ENCODE measurements around the gene IFT81. TPM values are rescaled to one million over a fixed set of nuclear protein-coding genes. Genes with fewer than 3 reads are reported as not detected.

Gene IFT81
- total RNA-seq, 1 experiment from 2014 or later: 9.0 TPM

GRCh38 chr12:110093631-110094311, 30.4 kb upstream of the IFT81 start:
- no peaks in the 10 kb centered on the region for H3K79me2 ChIP-seq (ENCODE audit: insufficient read depth, low read length)
- DNase-seq (ENCODE audit: low read depth, low spot score) (no peak), ATAC-seq (no peak)
- no peaks in the 10 kb centered on the region for H3K9me2 ChIP-seq (ENCODE audit: insufficient read depth)
- TF ChIP-seq POLR2A (IDR thresholded peaks at IDR 0.05; ENCODE audit: borderline replicate concordance, extremely low read depth, insufficient read depth, insufficient read length): no peak
- TF ChIP-seq, protein P1, sequence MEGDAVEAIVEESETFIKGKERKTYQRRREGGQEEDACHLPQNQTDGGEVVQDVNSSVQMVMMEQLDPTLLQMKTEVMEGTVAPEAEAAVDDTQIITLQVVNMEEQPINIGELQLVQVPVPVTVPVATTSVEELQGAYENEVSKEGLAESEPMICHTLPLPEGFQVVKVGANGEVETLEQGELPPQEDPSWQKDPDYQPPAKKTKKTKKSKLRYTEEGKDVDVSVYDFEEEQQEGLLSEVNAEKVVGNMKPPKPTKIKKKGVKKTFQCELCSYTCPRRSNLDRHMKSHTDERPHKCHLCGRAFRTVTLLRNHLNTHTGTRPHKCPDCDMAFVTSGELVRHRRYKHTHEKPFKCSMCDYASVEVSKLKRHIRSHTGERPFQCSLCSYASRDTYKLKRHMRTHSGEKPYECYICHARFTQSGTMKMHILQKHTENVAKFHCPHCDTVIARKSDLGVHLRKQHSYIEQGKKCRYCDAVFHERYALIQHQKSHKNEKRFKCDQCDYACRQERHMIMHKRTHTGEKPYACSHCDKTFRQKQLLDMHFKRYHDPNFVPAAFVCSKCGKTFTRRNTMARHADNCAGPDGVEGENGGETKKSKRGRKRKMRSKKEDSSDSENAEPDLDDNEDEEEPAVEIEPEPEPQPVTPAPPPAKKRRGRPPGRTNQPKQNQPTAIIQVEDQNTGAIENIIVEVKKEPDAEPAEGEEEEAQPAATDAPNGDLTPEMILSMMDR (IDR thresholded peaks at IDR 0.05 in 2 of 3, conservative IDR thresholded peaks at IDR 0.05 in 1 of 3; ENCODE audit: borderline replicate concordance in 1 of 3, insufficient read depth in 1 of 3, low read depth in 2 of 3, low read length in 2 of 3): no peak
- TF ChIP-seq, protein P2, sequence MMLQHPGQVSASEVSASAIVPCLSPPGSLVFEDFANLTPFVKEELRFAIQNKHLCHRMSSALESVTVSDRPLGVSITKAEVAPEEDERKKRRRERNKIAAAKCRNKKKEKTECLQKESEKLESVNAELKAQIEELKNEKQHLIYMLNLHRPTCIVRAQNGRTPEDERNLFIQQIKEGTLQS (IDR thresholded peaks at IDR 0.05): no peak
- no peak for TF ChIP-seq ELF1 (IDR thresholded peaks at IDR 0.05; ENCODE audit: borderline replicate concordance, low read depth)
- no peak for TF ChIP-seq RAD21 (IDR thresholded peaks at IDR 0.05; ENCODE audit: low read depth)
- TF ChIP-seq FOSL1 (IDR thresholded peaks at IDR 0.05; ENCODE audit: low read depth): no peak
- no peak for TF ChIP-seq POLR2AphosphoS5 (IDR thresholded peaks at IDR 0.05; ENCODE audit: low read depth, low read length)
- TF ChIP-seq TCF7L2 (IDR thresholded peaks at IDR 0.05; ENCODE audit: borderline replicate concordance, extremely low read depth, insufficient read depth, insufficient read length): no peak
- TF ChIP-seq EZH2phosphoT487 (IDR thresholded peaks at IDR 0.05; ENCODE audit: borderline replicate concordance): no peak
- TF ChIP-seq EZH2 (IDR thresholded peaks at IDR 0.05): no peak
- TF ChIP-seq, protein P3, sequence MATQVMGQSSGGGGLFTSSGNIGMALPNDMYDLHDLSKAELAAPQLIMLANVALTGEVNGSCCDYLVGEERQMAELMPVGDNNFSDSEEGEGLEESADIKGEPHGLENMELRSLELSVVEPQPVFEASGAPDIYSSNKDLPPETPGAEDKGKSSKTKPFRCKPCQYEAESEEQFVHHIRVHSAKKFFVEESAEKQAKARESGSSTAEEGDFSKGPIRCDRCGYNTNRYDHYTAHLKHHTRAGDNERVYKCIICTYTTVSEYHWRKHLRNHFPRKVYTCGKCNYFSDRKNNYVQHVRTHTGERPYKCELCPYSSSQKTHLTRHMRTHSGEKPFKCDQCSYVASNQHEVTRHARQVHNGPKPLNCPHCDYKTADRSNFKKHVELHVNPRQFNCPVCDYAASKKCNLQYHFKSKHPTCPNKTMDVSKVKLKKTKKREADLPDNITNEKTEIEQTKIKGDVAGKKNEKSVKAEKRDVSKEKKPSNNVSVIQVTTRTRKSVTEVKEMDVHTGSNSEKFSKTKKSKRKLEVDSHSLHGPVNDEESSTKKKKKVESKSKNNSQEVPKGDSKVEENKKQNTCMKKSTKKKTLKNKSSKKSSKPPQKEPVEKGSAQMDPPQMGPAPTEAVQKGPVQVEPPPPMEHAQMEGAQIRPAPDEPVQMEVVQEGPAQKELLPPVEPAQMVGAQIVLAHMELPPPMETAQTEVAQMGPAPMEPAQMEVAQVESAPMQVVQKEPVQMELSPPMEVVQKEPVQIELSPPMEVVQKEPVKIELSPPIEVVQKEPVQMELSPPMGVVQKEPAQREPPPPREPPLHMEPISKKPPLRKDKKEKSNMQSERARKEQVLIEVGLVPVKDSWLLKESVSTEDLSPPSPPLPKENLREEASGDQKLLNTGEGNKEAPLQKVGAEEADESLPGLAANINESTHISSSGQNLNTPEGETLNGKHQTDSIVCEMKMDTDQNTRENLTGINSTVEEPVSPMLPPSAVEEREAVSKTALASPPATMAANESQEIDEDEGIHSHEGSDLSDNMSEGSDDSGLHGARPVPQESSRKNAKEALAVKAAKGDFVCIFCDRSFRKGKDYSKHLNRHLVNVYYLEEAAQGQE (IDR thresholded peaks at IDR 0.05; ENCODE audit: low read depth): no peak
- no peak for TF ChIP-seq SRF (IDR thresholded peaks at IDR 0.05; ENCODE audit: low read depth)
- TF ChIP-seq SP1 (IDR thresholded peaks at IDR 0.05; ENCODE audit: low read depth): no peak
- TF ChIP-seq YY1 (IDR thresholded peaks at IDR 0.05; ENCODE audit: extremely low read depth, insufficient replicate concordance, low read depth, low read length): no peak
- H3K4me1 ChIP-seq (ENCODE audit: control insufficient read depth in 1 of 2, insufficient read depth in 2 of 2, low read length in 2 of 2): no peaks in the 10 kb centered on the region
- RAD21 ChIA-PET (ENCODE audit: low non-redundant PET in 1 of 2, low total read pairs in 2 of 2, uncharacterized antibody in 2 of 2, unreplicated experiment in 2 of 2): no interaction called here
- H3K27ac ChIP-seq (ENCODE audit: low read depth, low read length): no peak overlapping the region
- intact Hi-C loops (cut with micrococcal nuclease): no loop called here
- H3K9me3 ChIP-seq (ENCODE audit: control insufficient read depth in 1 of 2, insufficient read depth in 1 of 2, low read depth in 1 of 2, low read length in 2 of 2): no peaks in the 10 kb centered on the region
- peaks cover 6% of the 10 kb centered on the region; the same call in 1 of the 2 replicates for H3K27me3 ChIP-seq (ENCODE audit: insufficient read depth, low read length)
- no peak overlapping the region for H3K4me2 ChIP-seq (ENCODE audit: low read length)
- no TSS peak for BruUV-seq (replicated peaks)
- no peak overlapping the region for H3K9ac ChIP-seq (ENCODE audit: low read length)
- H2AFZ ChIP-seq (ENCODE audit: low read depth, low read length, poor library complexity, severe bottlenecking): no peak overlapping the region
- no peaks in the 10 kb centered on the region for H3K36me3 ChIP-seq (ENCODE audit: control insufficient read depth in 1 of 2, insufficient read depth in 2 of 2, low read length in 2 of 2)
- H4K20me1 ChIP-seq (ENCODE audit: insufficient read depth): no peaks in the 10 kb centered on the region
- CTCF ChIA-PET: no interaction called here
- no peak overlapping the region for H3K4me3 ChIP-seq (replicated peaks in 1 of 2; ENCODE audit: low read depth in 1 of 2, low read length in 2 of 2)
- POLR2A ChIA-PET: no interaction called here

Measured in HCT116 (cell line).